ENCODE measurements around the gene OR52B6.
"Not testable (repeated sequence)": the region's sequence is repeated elsewhere in the genome, so short reads cannot be mapped to it uniquely, and the experiment has no call there.

The OR52B6 gene

DNA sequence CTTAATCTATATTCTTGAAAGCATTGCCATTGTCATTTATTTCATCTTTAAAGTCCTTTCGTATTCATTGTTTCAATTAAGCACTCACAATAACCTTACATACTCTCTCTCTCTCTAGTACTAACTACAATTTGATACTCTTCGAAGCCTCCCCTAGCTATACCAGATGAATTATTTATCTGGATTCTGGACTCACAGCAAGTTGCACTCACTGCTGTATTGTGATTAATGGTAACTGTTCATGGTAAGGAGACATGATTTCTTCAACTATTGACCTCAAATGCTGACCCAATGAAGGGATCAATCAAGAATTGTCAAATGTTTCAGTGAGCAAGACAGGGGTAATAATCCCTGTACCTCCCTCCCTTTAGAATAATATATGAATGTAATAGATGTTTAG lies 6.0 kb upstream of the OR52B6 start:
- no peak overlapping the region for H3K27ac ChIP-seq (ENCODE audit: low read length)
- no peak overlapping the region for H2AFZ ChIP-seq (ENCODE audit: low read depth, low read length)
- no peak for DNase-seq
- H3K4me3 ChIP-seq (ENCODE audit: low read depth in 1 of 2, low read length in 2 of 2), result no peak overlapping the region
- TF ChIP-seq EZH2 (IDR thresholded peaks at IDR 0.05; ENCODE audit: borderline replicate concordance, low read depth, low read length, severe bottlenecking), result no peak
- TF ChIP-seq, protein P1, sequence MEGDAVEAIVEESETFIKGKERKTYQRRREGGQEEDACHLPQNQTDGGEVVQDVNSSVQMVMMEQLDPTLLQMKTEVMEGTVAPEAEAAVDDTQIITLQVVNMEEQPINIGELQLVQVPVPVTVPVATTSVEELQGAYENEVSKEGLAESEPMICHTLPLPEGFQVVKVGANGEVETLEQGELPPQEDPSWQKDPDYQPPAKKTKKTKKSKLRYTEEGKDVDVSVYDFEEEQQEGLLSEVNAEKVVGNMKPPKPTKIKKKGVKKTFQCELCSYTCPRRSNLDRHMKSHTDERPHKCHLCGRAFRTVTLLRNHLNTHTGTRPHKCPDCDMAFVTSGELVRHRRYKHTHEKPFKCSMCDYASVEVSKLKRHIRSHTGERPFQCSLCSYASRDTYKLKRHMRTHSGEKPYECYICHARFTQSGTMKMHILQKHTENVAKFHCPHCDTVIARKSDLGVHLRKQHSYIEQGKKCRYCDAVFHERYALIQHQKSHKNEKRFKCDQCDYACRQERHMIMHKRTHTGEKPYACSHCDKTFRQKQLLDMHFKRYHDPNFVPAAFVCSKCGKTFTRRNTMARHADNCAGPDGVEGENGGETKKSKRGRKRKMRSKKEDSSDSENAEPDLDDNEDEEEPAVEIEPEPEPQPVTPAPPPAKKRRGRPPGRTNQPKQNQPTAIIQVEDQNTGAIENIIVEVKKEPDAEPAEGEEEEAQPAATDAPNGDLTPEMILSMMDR (IDR thresholded peaks at IDR 0.05; ENCODE audit: borderline replicate concordance, extremely low read depth, low read length, poor library complexity, severe bottlenecking), result no peak
- no peak overlapping the region for H3K9ac ChIP-seq (ENCODE audit: low read depth, low read length)
- H3K9me3 ChIP-seq (ENCODE audit: insufficient read depth, low read length, severe bottlenecking), result no peaks in the 10 kb centered on the region
- no peaks in the 10 kb centered on the region for H3K36me3 ChIP-seq (ENCODE audit: insufficient read depth, low read length)
- peaks cover 13% of the 10 kb centered on the region for H3K27me3 ChIP-seq (ENCODE audit: insufficient read depth, low read length, poor library complexity)
- no peaks in the 10 kb centered on the region for H3K4me1 ChIP-seq (ENCODE audit: insufficient read depth, low read length)
- ATAC-seq (ENCODE audit: insufficient read depth, low read depth), result no peak
- H3K4me2 ChIP-seq (ENCODE audit: insufficient read depth, low read length), result no peak overlapping the region
- H3K79me2 ChIP-seq (ENCODE audit: insufficient read depth, low read length), result no peaks in the 10 kb centered on the region
- no peaks in the 10 kb centered on the region for H4K20me1 ChIP-seq (ENCODE audit: insufficient read depth, low read length)

- DNase-seq (no peak), ATAC-seq (ENCODE audit: insufficient read depth, low read depth) (no peak)
- no peak for TF ChIP-seq EZH2 (IDR thresholded peaks at IDR 0.05; ENCODE audit: borderline replicate concordance, low read depth, low read length, severe bottlenecking)
- TF ChIP-seq, protein P1 (IDR thresholded peaks at IDR 0.05; ENCODE audit: borderline replicate concordance, extremely low read depth, low read length, poor library complexity, severe bottlenecking), result no peak
- H2AFZ ChIP-seq (ENCODE audit: low read depth, low read length), result no peak overlapping the region
- no peak overlapping the region for H3K4me2 ChIP-seq (ENCODE audit: insufficient read depth, low read length)
- H3K4me1 ChIP-seq (ENCODE audit: insufficient read depth, low read length), result no peaks in the 10 kb centered on the region
- H3K9me3 ChIP-seq (ENCODE audit: insufficient read depth, low read length, severe bottlenecking), result no peaks in the 10 kb centered on the region
- no peaks in the 10 kb centered on the region for H3K36me3 ChIP-seq (ENCODE audit: insufficient read depth, low read length)
- no peaks in the 10 kb centered on the region for H4K20me1 ChIP-seq (ENCODE audit: insufficient read depth, low read length)
- H3K4me3 ChIP-seq (ENCODE audit: low read depth in 1 of 2, low read length in 2 of 2), result no peak overlapping the region
- H3K27ac ChIP-seq (ENCODE audit: low read length), result no peak overlapping the region
- no peak overlapping the region for H3K9ac ChIP-seq (ENCODE audit: low read depth, low read length)
- H3K79me2 ChIP-seq (ENCODE audit: insufficient read depth, low read length), result no peaks in the 10 kb centered on the region
- H3K27me3 ChIP-seq (ENCODE audit: insufficient read depth, low read length, poor library complexity), result peaks cover 13% of the 10 kb centered on the region
Measured at GRCh38 chr11:5575152-5575551, 5.5 kb upstream of the OR52B6 start.

GRCh38 chr11:5577101-5577500 lies 3.6 kb upstream of the OR52B6 start:
- Histone ChIP-seq H3K27ac (ENCODE audit: low read length) (no peak overlapping the region), H3K4me3 (ENCODE audit: low read depth in 1 of 2, low read length in 2 of 2) (no peak overlapping the region), H3K36me3 (ENCODE audit: insufficient read depth, low read length) (no peaks in the 10 kb centered on the region), H3K4me1 (ENCODE audit: insufficient read depth, low read length) (no peaks in the 10 kb centered on the region), H2AFZ (ENCODE audit: low read depth, low read length) (no peak overlapping the region), H3K9ac (ENCODE audit: low read depth, low read length) (no peak overlapping the region), H3K4me2 (ENCODE audit: insufficient read depth, low read length) (no peak overlapping the region), H3K9me3 (ENCODE audit: insufficient read depth, low read length, severe bottlenecking) (no peaks in the 10 kb centered on the region), H4K20me1 (ENCODE audit: insufficient read depth, low read length) (no peaks in the 10 kb centered on the region), H3K27me3 (ENCODE audit: insufficient read depth, low read length, poor library complexity) (peaks cover 13% of the 10 kb centered on the region), H3K79me2 (ENCODE audit: insufficient read depth, low read length) (no peaks in the 10 kb centered on the region)
- TF ChIP-seq, protein P1 (IDR thresholded peaks at IDR 0.05; ENCODE audit: borderline replicate concordance, extremely low read depth, low read length, poor library complexity, severe bottlenecking), result no peak
- TF ChIP-seq EZH2 (IDR thresholded peaks at IDR 0.05; ENCODE audit: borderline replicate concordance, low read depth, low read length, severe bottlenecking), result no peak
- no peak for DNase-seq
- ATAC-seq (ENCODE audit: insufficient read depth, low read depth), result no peak

DNA sequence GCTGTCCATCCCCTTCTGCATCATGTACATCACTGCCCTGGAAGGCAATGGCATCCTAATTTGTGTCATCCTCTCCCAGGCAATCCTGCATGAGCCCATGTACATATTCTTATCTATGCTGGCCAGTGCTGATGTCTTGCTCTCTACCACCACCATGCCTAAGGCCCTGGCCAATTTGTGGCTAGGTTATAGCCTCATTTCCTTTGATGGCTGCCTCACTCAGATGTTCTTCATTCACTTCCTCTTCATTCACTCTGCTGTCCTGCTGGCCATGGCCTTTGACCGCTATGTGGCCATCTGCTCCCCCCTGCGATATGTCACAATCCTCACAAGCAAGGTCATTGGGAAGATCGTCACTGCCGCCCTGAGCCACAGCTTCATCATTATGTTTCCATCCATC lies 337 bp downstream of the OR52B6 start:
- H3K79me2 ChIP-seq (ENCODE audit: insufficient read depth, low read length), result no peaks in the 10 kb centered on the region
- H3K36me3 ChIP-seq (ENCODE audit: insufficient read depth, low read length), result no peaks in the 10 kb centered on the region
- H3K9me3 ChIP-seq (ENCODE audit: insufficient read depth, low read length, severe bottlenecking), result no peaks in the 10 kb centered on the region
- H3K27ac ChIP-seq (ENCODE audit: low read length), result no peak overlapping the region
- H4K20me1 ChIP-seq (ENCODE audit: insufficient read depth, low read length), result no peaks in the 10 kb centered on the region
- H3K27me3 ChIP-seq (ENCODE audit: insufficient read depth, low read length, poor library complexity), result peaks cover 9% of the 10 kb centered on the region
- no peak for DNase-seq
- no peak overlapping the region for H2AFZ ChIP-seq (ENCODE audit: low read depth, low read length)
- TF ChIP-seq, protein P1 (IDR thresholded peaks at IDR 0.05; ENCODE audit: borderline replicate concordance, extremely low read depth, low read length, poor library complexity, severe bottlenecking), result no peak
- no peak for TF ChIP-seq EZH2 (IDR thresholded peaks at IDR 0.05; ENCODE audit: borderline replicate concordance, low read depth, low read length, severe bottlenecking)
- H3K4me2 ChIP-seq (ENCODE audit: insufficient read depth, low read length), result no peak overlapping the region
- no peaks in the 10 kb centered on the region for H3K4me1 ChIP-seq (ENCODE audit: insufficient read depth, low read length)
- H3K4me3 ChIP-seq (ENCODE audit: low read depth in 1 of 2, low read length in 2 of 2), result no peak overlapping the region
- no peak overlapping the region for H3K9ac ChIP-seq (ENCODE audit: low read depth, low read length)
- ATAC-seq (ENCODE audit: insufficient read depth, low read depth), result no peak

DNA sequence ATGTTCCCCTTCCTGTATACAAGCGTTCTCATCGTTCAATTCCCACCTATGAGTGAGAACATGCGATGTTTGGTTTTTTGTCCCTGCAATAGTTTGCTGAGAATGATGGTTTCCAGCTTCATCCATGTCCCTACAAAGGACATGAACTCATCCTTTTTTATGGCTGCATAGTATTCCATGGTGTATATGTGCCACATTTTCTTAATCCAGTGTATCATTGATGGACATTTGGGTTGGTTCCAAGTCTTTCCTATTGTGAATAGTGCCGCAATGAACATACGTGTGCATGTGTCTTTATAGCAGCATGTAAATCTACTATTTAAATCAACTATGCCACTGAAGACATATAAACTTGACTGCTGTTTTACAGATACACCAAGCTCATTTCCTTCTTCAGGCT lies 3.8 kb downstream of the OR52B6 start:
- not testable (repeated sequence) for H3K27ac ChIP-seq (ENCODE audit: low read length); H3K9me3 ChIP-seq (ENCODE audit: insufficient read depth, low read length, severe bottlenecking); H3K27me3 ChIP-seq (ENCODE audit: insufficient read depth, low read length, poor library complexity); H3K4me1 ChIP-seq (ENCODE audit: insufficient read depth, low read length); H4K20me1 ChIP-seq (ENCODE audit: insufficient read depth, low read length); H3K36me3 ChIP-seq (ENCODE audit: insufficient read depth, low read length); ATAC-seq (ENCODE audit: insufficient read depth, low read depth); H3K79me2 ChIP-seq (ENCODE audit: insufficient read depth, low read length); DNase-seq; H2AFZ ChIP-seq (ENCODE audit: low read depth, low read length); H3K9ac ChIP-seq (ENCODE audit: low read depth, low read length); H3K4me2 ChIP-seq (ENCODE audit: insufficient read depth, low read length); H3K4me3 ChIP-seq (ENCODE audit: low read depth in 1 of 2, low read length in 2 of 2)

Data from DND-41 (cell line).